Hepatocyte (in vitro differentiated cells): Measurements from ENCODE around the gene GAS1. TPM values are rescaled to one million over a fixed set of nuclear protein-coding genes. Genes with fewer than 3 reads are reported as not detected.

Source experiments
- DNase-seq: peaks from one replicate; pipeline ENCODE4 v3.0.0-alpha.2; 2016; ENCODE audit warnings: low spot score
- H2AFZ ChIP-seq: fragments of 200-600 bp; sonication (generic); 2 replicates; pipeline ENCODE4 v1.6.0; 2016; ENCODE audit warnings: antibody characterized with exemption, mild to moderate bottlenecking
- H3K27ac ChIP-seq: fragments of 200-600 bp; sonication (generic); 2 replicates; pipeline ENCODE4 v1.5.1; 2016; ENCODE audit warnings: mild to moderate bottlenecking
- H3K27me3 ChIP-seq: fragments of 200-600 bp; sonication (generic); 2 replicates; pipeline ENCODE4 v1.6.1; 2016
- H3K36me3 ChIP-seq: fragments of 200-600 bp; sonication (generic); replicated peaks from 2 replicates; pipeline ENCODE4 v1.5.1; 2016; ENCODE audit warnings: low read depth; ENCODE audit not compliant: insufficient read depth
- H3K4me1 ChIP-seq: fragments of 200-600 bp; sonication (generic); 2 replicates; pipeline ENCODE4 v1.5.1; 2016; ENCODE audit warnings: mild to moderate bottlenecking, moderate library complexity; ENCODE audit not compliant: insufficient read depth
- H3K4me2 ChIP-seq: fragments of 200-600 bp; sonication (generic); 2 replicates; pipeline ENCODE4 v1.6.0; 2016
- H3K4me3 ChIP-seq: fragments of 200-600 bp; sonication (generic); 2 replicates; pipeline ENCODE4 v1.5.1; 2016; ENCODE audit warnings: mild to moderate bottlenecking
- H3K79me2 ChIP-seq: fragments of 200-600 bp; sonication (generic); 2 replicates; pipeline ENCODE4 v1.6.0; 2017; ENCODE audit warnings: mild to moderate bottlenecking
- H3K9me2 ChIP-seq: fragments of 200-600 bp; sonication (generic); replicated peaks from 2 replicates; pipeline ENCODE4 v1.6.0; 2017; ENCODE audit warnings: mild to moderate bottlenecking; ENCODE audit not compliant: insufficient read depth
- H3K9me3 ChIP-seq: fragments of 200-600 bp; sonication (generic); 2 replicates; pipeline ENCODE4 v1.5.1; 2016; ENCODE audit warnings: low read depth, mild to moderate bottlenecking
- H4K20me1 ChIP-seq: fragments of 200-600 bp; sonication (generic); 2 replicates; pipeline ENCODE4 v1.6.0; 2016; ENCODE audit warnings: mild to moderate bottlenecking; ENCODE audit not compliant: insufficient read depth, poor library complexity, severe bottlenecking
- CTCF ChIP-seq: fragments of 200-600 bp; sonication (generic); IDR thresholded peaks from 2 replicates; pipeline ENCODE4 v1.5.1; 2016; ENCODE audit warnings: antibody characterized with exemption, mild to moderate bottlenecking; ENCODE audit not compliant: poor library complexity
- EZH2 ChIP-seq: fragments of 200-600 bp; sonication (generic); IDR thresholded peaks from 2 replicates; pipeline ENCODE4 v1.6.1; 2016; ENCODE audit warnings: antibody characterized with exemption, mild to moderate bottlenecking, borderline replicate concordance
- EZH2phosphoT487 ChIP-seq: fragments of 200-600 bp; sonication (generic); IDR thresholded peaks from one replicate; pipeline ENCODE4 v1.6.1; 2018; ENCODE audit warnings: antibody characterized with exemption, mild to moderate bottlenecking, low read depth, moderate library complexity; ENCODE audit not compliant: unreplicated experiment, severe bottlenecking
- WGBS: methylation state at CpG from one replicate; pipeline ENCODE4 v1.1.6; 2016; ENCODE audit warnings: low lambda C conversion rate; ENCODE audit errors: missing lambda C conversion rate; 5-methylcytosine and 5-hydroxymethylcytosine counted together
- polyA plus RNA-seq: library from polyadenylated mRNA; unstranded; fragments of >200 nt; fragmentation: Nextera tagmentation; extraction: Ambion mirVana; gene quantifications from 2 replicates; pipeline ENCODE4 v1.2.1, GENCODE V29; 2016
- total RNA-seq: library from RNA; depleted of rRNA; stranded (reverse); fragments of >200 nt; gene quantifications from 2 replicates; pipeline ENCODE4 v1.2.3, GENCODE V29; 2014

The GAS1 gene
- total RNA-seq (45.9 and 61.3 TPM in 2 replicates), polyA plus RNA-seq (85.2 and 101 TPM in 2 replicates)

- peaks cover 17% of the 10 kb centered on the region for H3K4me1 ChIP-seq
- H4K20me1 ChIP-seq, result peaks cover 11% of the 10 kb centered on the region
- H2AFZ ChIP-seq, result peak within 1 kb of the TSS; percentile 77
- no peaks in the 10 kb centered on the region for H3K9me2 ChIP-seq
- H3K27me3 ChIP-seq, result peaks cover 21% of the 10 kb centered on the region
- WGBS, result under 1% methylated on average over 49 of the region's 89 CpGs
- no peak for TF ChIP-seq EZH2
- TF ChIP-seq EZH2phosphoT487, result no peak
- no peak for TF ChIP-seq CTCF
- H3K79me2 ChIP-seq, result peaks cover 15% of the 10 kb centered on the region
- H3K9me3 ChIP-seq, result no peaks in the 10 kb centered on the region
- peak; percentile 94 for DNase-seq
- H3K4me2 ChIP-seq, result peak within 1 kb of the TSS; percentile 86
- no peaks in the 10 kb centered on the region for H3K36me3 ChIP-seq
- peak within 1 kb of the TSS; percentile 70 for H3K4me3 ChIP-seq
- peak within 1 kb of the TSS; percentile 89 for H3K27ac ChIP-seq
Observed at GRCh38 chr9:86947146-86948073, at the start of gene GAS1. Gene GAS1, minus strand, starts transcription at chr9:86947506. Its CDS starts 727 bp downstream, at chr9:86946779.

GRCh38 chr9:86994231-86994630 lies 46.9 kb upstream of the GAS1 start:
- Histone ChIP-seq H3K27me3 (peaks cover 8% of the 10 kb centered on the region), H3K4me3 (no peak overlapping the region), H3K79me2 (no peaks in the 10 kb centered on the region), H3K9me2 (no peaks in the 10 kb centered on the region), H3K36me3 (no peaks in the 10 kb centered on the region), H4K20me1 (no peaks in the 10 kb centered on the region), H3K4me2 (no peak overlapping the region), H3K4me1 (no peaks in the 10 kb centered on the region), H2AFZ (no peak overlapping the region), H3K27ac (no peak overlapping the region), H3K9me3 (no peaks in the 10 kb centered on the region)
- WGBS, result 12% methylated on average over 1 of the region's 1 CpG
- TF ChIP-seq EZH2phosphoT487, result no peak
- no peak for TF ChIP-seq CTCF
- no peak for TF ChIP-seq EZH2
- DNase-seq, result no peak

GRCh38 chr9:86993830-86994229 lies 46.5 kb upstream of the GAS1 start:
- Histone ChIP-seq H3K36me3 (no peaks in the 10 kb centered on the region), H3K9me2 (no peaks in the 10 kb centered on the region), H3K79me2 (no peaks in the 10 kb centered on the region), H2AFZ (no peak overlapping the region), H3K9me3 (no peaks in the 10 kb centered on the region), H3K4me2 (no peak overlapping the region), H3K4me3 (no peak overlapping the region), H3K27me3 (peaks cover 8% of the 10 kb centered on the region), H3K27ac (no peak overlapping the region), H4K20me1 (no peaks in the 10 kb centered on the region), H3K4me1 (no peaks in the 10 kb centered on the region)
- no peak for DNase-seq
- no peak for TF ChIP-seq CTCF
